GM19455 (cell line): ENCODE results near the gene HINT2.

Source experiments
- ATAC-seq: cut with Tn5 transposase; IDR thresholded peaks from one replicate; pipeline ENCODE4 v1.9.1; 2021; ENCODE audit not compliant: unreplicated experiment

HINT2 gene

DNA sequence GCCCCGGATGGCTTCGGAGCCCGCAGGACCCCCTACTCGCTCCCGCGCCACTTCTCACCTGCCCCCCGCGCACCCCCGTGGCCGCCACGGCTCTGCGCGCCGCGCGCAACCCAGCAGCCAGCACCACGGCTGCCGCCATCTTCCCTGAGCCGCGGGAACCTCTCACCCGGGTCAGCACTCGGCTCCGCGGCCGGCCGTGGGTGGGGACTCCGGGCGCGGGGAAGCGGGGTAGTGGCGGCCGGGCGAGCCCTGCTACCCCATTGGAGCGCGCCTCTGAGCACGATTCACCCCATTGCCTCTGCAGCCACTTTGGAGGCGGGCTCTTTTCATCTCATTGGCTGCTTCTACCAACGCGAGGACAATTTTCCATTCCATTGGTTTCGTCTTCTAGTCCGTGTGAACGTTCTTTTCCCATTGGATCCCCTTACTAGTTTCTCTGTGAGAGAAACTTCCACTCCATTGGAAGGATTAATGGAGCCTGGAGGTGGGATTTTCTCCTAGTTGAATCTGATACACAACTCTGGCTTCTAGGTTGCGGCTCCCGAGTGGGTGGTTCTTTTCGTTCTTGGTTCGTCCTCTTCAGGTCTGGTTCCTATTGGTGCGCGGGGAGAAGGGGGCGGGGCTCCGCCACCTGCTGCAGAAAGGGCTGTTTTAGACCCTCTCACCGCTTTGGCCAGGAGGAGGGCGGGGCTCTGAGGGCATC, at the start of gene HINT2:
Gene HINT2, minus strand, starts transcription at position 202 of the 703 bp plus-strand sequence. Its CDS starts 63 bp downstream, at position 139.
- ATAC-seq = peak; percentile 70

DNA sequence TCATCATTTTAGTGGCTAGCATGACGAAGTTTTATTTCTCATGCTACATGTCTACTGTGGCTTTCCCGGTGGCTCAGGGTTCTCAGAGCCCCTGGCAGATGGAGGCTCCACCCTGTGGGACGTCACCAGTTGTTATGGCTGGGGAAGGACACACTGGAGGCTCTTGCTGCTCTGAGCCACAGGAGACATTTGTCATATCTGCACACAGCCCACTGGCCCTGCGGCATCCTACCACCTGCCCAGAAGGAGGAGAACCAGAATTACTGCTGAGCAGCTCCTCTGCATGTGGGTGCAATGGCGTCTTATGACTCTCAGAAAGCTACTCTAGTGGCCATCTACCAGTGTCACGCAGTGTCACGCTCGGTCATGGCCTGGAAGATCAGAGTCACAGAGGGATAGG, 48.7 kb upstream of the HINT2 start:
- ATAC-seq = no peak

DNA sequence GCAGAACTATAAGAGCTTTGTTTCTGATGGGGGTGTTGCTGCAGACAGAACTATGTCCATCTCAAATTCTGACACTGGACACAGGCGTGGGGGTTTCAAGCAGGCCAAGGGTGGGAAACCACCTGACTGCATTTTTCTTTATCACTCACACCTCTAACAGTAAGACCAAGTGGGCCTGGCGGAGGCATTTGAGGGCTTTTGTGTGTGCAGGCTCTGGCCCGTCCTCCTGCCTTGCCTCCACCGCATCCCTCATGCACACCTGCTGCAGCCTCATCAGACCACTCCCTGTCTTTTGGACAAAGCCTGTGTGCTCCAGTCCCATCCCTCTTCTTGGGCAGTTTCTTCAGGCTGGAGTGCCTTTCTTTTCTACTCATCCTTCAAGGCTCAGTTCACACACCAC, 47.5 kb upstream of the HINT2 start:
- ATAC-seq = no peak

DNA sequence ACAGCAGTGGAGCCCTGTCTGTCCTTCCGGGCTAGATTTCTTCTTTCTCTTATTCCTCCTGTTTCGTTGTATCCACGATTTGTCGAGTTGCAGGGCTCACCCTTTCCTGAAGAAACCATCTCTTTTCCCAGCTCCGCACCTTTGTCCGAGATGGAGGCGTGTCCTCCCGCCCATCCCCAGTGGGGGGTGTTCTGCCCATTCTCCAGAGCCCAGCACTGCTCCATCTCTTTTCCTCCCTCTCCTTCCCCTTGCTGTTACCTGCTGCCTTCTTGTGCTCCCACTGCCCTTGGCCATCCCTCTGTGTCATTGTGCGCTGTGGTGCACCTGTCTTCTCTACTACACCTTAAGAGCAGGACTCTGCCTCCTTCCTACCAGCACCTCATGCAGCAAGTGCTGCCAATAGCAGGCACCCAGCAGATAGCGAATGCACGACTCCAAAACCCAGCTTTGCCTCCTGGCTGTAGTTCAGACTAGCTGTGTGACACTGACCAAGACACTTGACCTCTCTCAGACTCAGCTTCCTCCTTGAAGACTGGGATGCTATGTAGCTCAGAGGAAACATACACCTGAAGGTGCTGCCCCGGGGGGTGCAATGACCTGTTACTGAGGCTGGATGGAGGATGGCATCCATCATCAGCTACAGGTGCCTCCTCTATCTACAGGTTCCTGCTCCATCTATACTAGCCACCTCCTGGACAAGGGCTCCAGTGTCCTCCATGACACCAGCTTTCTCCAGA, 46.5 kb upstream of the HINT2 start:
- ATAC-seq = no peak

DNA sequence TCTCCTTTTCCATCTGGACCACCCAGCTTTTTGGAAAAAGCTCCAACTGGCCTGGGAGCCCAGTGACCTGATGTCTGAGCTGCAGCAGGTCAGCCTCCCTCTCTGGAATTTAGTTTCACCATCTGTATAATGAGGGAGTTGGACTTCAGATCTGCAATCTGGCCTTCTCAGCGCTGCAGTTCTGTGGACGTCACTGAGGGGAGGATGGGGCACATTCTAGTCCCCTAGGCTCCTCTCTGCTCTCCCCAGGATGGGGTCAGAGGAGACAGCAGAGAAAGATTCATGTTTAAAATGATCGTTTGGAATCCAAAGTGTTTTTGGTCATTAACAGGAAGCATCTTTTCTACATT, 45.1 kb upstream of the HINT2 start:
- no peak for ATAC-seq

DNA sequence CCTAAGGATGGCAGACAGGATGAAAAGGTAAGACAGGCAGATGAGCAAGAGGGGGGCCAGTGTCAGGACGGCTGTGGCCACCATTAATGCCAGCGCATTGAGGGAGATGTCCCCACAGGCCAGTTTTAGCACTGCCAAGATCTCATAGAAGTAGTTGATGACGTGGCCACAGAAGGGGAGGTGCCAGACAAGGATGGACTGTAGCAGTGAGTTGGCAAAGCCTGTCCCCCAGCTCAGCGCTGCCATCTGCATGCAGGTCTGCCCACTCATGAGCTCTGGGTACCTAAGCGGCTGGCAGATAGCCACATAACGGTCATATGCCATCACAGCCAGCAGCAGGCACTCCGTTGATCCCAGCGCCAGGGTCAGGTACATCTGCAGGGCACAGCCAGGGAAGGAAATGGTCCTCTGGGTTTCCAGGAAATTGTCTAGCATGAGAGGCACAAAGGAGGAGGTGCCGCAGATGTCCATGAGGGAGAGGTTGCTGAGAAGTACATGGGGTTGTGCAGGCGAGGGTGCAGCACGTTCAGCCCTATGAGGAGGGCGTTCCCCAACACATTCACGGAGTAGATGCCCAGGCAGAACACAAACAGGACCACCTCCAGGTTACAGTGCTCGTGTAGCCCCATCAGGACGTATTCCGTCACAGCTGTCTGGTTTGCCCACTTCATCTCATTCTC, 44.6 kb upstream of the HINT2 start:
- ATAC-seq = no peak

DNA sequence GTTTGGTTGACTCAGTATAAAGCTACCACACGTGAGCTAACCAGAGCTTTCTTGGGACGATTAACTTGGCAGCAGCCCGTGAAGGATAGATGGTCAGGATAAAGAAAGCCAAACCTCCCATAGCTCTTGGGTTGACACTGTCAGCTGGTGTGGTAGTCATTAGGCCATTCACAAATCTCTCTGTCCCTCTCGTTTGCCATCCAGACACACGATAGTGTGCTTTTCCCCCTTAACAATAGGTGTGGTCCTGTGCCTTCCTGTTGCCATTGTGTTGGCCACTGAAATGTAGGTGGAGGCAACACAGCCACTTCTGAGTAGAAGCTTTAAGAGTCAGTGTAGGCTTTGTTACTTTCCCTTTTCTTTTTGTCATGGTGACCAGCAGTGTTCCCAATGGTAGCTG, 43.6 kb upstream of the HINT2 start:
- ATAC-seq = no peak

DNA sequence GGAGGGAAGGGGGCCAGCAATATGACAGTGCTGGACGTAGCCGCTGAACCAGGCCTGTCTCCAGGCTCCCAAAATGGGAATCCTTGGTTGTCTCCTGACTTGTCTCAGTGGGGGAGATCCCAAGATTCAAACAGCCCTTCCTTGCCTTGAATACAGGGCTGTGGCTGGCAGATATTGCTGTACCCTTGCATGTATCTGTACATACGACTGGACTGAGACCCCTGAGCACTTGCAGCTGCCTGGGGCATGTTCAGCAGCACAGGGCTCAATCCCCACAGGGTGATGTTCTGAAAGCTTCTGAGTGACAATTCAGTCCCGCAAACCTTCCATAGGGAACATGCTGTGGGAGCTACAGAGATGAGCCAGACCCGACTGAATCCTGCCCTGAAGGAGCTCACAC, 42.0 kb upstream of the HINT2 start:
- ATAC-seq = no peak

DNA sequence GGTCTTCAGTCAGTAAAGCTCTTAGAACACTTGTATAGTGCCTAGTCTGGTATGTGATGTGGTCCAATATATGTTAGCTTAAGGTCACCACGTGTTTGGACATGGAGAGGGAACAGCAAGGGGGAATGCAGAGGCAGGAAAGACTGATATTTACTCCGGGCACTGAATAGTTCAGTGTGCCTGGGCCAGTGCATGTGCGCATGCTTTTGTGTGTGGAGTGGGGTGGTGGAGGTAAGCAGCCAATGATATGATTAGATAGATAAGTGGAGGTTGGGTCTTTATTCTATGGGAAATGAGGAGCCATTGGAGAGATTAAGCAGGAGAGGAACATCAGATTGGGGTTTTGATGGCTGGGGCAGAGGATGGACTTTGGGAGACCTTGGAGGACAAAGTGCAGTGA, 41.4 kb upstream of the HINT2 start:
- no peak for ATAC-seq

DNA sequence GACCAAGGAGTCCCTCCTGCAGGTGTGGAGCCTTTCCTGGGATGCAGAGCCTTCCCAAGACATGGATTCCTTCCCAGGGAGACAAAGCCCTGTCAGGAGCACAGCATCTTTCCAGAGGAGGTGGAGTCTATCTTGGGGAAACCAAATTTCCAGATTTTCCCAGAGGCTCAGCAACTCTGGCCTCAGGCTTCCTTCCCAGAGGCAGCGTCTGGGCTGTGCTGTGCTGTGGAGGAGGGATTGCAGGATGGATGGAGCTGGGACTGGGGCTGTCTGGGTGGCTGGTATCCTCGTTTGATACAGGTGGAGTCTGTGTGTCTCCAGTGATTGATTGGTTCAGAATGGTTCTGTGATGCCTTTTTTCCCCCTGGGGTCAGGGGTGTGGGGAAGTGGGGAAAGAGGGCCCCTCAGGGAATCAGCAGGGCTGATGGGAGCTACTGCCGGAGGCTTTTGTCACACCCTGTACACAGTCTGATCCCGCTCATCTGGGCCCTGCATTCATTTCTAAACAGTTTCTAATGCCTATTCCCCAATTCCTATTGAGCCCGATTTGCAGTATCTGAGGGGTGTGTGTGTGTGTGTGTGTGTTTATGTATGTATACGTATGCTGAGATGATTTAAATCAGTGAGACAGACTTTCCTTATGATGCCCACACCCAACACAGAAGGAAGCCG, 39.4 kb upstream of the HINT2 start:
- ATAC-seq = no peak

DNA sequence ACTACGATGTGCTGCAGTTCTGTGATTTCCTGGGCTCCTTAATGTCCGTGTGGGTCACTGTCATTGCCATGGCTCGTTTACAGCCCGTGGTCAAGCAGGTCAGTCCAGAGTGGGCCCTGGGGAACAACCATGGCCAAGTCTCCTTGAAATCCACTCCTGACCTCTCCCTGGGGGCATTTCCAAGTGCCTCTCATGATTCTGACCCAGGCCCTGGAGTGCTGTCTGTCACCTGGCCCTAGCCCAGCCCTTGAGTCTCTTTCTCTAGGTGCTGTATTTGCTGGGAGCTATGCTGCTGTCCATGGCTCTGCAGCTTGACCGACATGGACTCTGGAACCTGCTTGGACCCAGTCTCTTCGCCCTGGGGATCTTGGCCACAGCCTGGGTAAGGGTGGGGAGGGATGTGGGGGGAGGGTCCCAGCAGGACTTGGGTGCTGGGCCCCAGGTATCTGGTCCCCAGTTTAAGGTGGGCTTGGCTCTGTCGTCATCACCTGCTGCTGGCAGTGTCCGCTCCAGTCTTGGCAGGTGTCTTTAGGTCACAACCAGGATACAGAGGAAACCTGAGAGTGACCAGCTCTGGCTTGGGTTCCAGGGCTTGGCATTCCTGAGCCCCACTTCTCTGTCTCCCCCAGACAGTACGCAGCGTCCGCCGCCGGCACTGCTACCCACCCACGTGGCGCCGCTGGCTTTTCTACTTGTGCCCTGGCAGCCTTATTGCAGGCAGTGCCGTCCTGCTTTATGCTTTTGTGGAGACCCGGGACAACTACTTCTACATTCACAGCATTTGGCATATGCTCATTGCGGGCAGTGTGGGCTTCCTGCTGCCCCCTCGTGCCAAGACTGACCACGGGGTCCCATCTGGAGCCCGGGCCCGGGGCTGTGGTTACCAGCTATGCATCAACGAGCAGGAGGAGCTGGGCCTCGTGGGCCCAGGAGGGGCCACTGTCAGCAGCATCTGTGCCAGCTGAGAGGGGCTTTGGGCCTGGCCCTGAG, 38.3 kb upstream of the HINT2 start:
- ATAC-seq = no peak

DNA sequence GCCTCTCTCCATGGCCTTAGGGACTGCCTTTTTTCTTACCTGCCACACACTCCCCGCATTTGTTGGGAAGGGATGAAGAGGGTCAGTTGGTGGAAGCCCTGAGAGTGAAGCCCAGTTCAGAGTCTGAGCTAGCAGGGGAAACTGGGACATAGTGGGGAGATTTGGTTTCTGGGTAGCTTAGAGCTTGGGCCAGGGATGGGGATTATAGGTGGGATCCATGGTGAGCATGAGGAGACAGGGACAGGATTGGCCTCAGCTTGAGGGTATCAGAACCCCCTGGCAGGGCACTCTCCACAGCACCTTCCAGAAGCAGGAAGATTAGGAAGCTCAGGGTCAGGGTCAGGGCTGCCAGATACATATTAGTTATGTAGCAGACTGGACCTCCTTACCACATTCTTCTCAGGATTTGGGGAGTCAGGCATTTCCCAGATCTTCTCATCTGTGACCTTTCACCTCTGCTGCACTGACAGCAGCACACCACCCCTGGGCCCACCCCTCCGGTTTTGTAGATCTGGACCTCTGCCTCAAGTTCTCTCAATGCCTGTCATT, 37.5 kb upstream of the HINT2 start:
- no peak for ATAC-seq

DNA sequence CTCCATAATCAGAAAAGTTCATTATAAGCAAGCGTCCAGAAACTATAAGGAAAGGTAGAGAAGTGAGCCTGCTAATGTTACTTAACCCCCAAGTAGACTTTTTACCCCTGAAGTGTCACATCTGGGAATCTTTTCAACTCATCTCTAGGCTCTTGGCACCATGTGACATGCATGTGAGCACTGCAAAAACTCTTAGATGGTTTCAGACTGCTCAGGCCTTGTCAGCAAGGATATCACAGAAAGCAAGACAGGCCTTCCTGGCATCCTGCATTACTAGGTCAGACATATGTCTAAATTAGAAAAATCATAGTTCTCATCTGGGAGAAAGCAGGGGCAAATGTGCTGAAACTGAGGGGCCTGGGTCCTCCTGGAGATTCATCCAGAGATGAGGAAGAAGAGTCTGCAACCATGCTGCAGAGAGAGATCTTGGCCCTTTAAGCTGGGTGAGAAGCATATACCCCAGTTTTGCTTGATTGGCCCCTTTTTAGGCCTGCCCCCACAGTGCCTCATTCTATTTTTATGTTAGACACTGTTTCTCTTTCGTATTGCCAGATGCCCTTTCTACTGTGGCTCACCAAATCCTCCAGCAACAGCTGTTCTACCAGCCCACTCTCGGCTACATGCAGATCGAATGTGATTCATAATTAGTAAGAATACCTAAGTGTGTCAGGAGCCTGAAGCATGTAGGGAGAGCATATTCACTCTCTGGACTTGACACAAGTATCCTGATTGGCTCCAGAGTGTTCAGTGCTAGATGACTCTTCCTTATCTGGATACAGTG, 33.1 kb upstream of the HINT2 start:
- peak; percentile 85 for ATAC-seq

DNA sequence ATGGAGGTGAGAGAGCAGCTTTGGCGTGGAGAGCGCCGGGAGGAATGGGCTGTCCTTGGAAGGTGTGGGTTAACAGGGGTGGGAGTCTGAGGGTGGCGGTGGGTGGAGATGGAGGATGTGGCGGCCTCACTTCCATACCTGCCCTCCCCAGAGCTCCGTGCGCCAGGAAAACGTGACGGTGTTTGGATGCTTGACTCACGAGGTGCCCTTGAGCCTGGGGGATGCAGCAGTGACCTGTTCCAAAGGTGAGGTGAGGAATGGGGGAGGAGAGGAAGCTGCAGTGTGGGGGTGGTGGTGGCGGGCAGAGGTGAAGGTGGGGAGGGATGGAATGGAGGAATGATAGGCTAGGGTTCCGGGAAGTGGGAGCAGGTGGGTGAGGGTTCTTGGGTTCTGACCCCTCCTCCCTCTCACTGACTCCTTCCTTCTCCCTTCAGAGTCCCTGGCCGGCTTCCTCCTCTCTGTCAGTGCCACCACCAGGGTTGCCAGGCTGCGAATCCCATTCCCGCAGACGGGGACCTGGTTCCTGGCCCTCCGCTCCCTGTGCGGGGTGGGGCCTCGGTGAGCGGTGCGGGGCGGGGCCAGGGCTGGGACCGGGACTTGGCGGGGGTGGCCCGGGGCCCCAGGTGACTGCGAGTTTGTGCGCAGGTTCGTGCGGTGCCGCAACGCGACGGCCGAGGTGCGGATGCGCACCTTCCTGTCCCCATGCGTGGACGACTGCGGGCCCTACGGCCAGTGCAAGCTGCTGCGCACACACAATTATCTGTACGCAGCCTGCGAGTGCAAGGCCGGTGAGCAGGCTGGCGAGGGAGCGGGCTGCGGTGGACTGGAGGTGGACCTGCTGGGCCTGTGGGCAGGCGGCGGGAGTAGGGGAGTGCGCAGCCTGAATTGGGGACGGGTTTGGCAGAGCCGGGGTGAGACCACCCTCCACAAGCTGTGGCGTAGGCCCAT, 31.3 kb upstream of the HINT2 start:
- ATAC-seq = no peak

DNA sequence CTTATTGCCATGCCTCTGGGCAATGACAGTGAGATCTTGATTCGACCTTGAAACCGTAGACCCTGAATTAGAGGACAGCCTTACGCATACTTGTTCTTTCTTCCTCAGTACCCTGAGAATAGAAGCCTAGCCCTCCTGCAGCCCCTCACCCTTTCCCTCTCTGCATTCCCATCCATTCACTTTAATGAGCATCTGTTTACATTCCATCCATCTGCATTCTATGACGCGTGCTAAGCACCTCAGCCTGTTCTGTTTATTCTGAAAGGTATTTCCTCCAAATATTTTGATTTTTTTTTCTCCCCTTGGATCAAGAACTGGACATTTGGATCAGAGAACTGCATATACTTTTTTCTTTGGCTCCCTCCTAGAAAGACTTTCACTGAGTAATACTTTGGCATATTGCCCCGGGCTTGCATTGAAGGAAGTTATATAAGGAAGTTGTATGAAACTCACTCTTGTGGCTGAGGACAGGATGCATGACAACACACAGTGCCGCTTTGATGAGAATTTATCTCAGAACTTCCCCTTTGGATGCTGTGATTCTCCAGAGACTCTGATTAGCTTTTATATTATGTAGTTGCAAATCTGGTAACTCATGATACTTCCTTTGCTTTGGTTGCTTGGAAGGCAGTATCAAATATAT, 29.9 kb upstream of the HINT2 start:
- ATAC-seq = no peak

DNA sequence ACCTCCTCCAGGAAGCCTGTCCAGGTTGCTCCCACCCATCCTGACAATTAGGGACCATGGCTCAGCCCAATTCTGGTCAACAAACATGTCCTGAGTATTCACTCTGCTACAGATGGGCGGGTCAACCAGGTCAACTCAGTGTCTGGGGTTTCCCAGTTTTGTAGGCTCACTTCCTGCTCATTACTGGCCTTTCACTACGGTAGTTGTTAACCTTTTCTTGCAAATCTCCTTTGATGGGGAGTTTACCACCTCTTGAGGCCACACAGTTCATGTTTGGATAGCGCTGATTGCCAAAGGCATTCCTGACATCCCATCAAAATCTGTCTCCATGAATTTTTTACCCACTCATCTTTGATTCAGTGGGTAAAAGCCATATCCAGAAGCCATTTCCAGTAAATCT, 28.0 kb upstream of the HINT2 start:
- peak; percentile 63 for ATAC-seq

DNA sequence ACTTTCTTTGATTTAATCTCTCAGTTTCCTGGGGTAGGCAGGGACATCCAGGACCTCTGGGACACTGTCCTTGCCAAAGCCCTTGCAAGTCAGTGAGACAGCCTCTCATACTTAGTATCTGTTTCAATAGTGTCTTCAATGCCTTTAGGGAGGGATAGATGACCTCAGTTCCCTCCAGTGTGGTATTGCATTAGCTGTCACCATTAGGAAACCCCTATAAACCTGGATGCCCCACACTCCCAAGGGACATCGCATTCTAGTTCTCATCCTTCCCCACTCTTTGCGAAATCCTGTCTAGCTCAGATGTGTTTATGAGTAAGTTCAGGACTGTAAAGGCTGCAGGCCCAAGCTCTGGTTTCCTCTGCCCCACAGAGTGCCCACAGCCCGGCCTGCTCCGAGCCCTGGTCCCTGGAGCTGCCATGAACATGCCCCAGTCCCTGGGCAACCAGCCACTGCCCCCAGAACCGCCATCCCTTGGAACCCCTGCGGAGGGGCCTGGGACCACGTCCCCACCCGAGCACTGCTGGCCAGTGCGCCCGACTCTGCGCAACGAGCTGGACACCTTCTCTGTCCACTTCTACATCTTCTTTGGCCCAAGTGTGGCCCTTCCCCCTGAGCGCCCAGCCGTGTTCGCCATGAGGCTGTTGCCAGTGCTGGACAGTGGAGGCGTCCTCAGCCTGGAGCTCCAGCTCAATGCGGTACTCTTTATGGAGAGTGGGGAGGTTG, 27.3 kb upstream of the HINT2 start:
- ATAC-seq = no peak
